ENCODE measurements around the gene TRIM56. TPM values are rescaled to one million over a fixed set of nuclear protein-coding genes. Genes with fewer than 3 reads are reported as not detected.
A peak's percentile ranks its signal among the peaks of the same experiment; 100 is the strongest.

The TRIM56 gene
- total and polyA plus RNA-seq, 2 of the 13 experiments (the other 11 are each of a cell fraction or from before 2014, with no cell fraction given), result 3.2 to 7.1 TPM

DNA sequence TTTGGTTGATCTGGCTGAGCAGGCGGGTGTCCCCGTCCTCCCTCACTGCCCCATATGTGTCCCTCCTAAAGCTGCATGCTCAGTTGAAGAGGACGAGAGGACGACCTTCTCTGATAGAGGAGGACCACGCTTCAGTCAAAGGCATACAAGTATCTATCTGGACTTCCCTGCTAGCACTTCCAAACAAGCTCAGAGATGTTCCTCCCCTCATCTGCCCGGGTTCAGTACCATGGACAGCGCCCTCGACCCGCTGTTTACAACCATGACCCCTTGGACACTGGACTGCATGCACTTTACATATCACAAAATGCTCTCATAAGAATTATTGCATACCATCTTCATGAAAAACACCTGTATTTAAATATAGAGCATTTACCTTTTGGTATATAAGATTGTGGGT is 26.9 kb upstream of the TRIM56 start (continued):
- TF ChIP-seq SAFB2 (CRISPR knock-in tag; IDR thresholded peaks at IDR 0.05; ENCODE audit: borderline replicate concordance, low read depth) (no peak), RFXAP (CRISPR knock-in tag; IDR thresholded peaks at IDR 0.05; ENCODE audit: borderline replicate concordance) (0 out of 2 replicates have a peak, but pooled peaks have one; percentile 31), ZSCAN9 (CRISPR knock-in tag; IDR thresholded peaks at IDR 0.05; ENCODE audit: borderline replicate concordance) (peak; percentile 98), E2F1 (CRISPR knock-in tag; IDR thresholded peaks at IDR 0.05) (peak; percentile 52; the same call in 1 of the 2 replicates), HOXA3 (CRISPR knock-in tag; IDR thresholded peaks at IDR 0.05) (no peak; the same call in 1 of the 2 replicates), HCFC1 (IDR thresholded peaks at IDR 0.05; ENCODE audit: low read depth, low read length) (no peak), KLF6 (CRISPR knock-in tag; IDR thresholded peaks at IDR 0.05) (peak; percentile 96), HOXD1 (CRISPR knock-in tag; IDR thresholded peaks at IDR 0.05) (peak; percentile 70; the same call in 1 of the 2 replicates), ZNF205 (CRISPR knock-in tag; IDR thresholded peaks at IDR 0.05) (no peak), RORA (CRISPR knock-in tag; IDR thresholded peaks at IDR 0.05) (no peak), NPAS2 (CRISPR knock-in tag; IDR thresholded peaks at IDR 0.05; ENCODE audit: borderline replicate concordance) (no peak), ATAD3A (CRISPR knock-in tag; IDR thresholded peaks at IDR 0.05) (0 out of 2 replicates have a peak, but pooled peaks have one; percentile 66), POGZ (CRISPR knock-in tag; IDR thresholded peaks at IDR 0.05) (no peak), ZNF776 (CRISPR knock-in tag; IDR thresholded peaks at IDR 0.05) (no peak), ZNF253 (CRISPR knock-in tag; IDR thresholded peaks at IDR 0.05; ENCODE audit: borderline replicate concordance) (no peak), NAIF1 (CRISPR knock-in tag; IDR thresholded peaks at IDR 0.05; ENCODE audit: borderline replicate concordance) (no peak), ZSCAN31 (CRISPR knock-in tag; IDR thresholded peaks at IDR 0.05; ENCODE audit: low read depth) (no peak), MXI1 (IDR thresholded peaks at IDR 0.05; ENCODE audit: borderline replicate concordance, low read depth, low read length) (peak; percentile 54; the same call in 1 of the 3 replicates), MBNL3 (CRISPR knock-in tag; conservative IDR thresholded peaks at IDR 0.05) (no peak), RARG (CRISPR knock-in tag; IDR thresholded peaks at IDR 0.05; ENCODE audit: low read depth) (no peak), FOXK2 (IDR thresholded peaks at IDR 0.05) (no peak), AFF4 (CRISPR knock-in tag; IDR thresholded peaks at IDR 0.05) (no peak), NR2F2 (IDR thresholded peaks at IDR 0.05; ENCODE audit: borderline replicate concordance, low read depth) (peak; percentile 41; the same call in 1 of the 2 replicates), MYC (CRISPR knock-in tag; IDR thresholded peaks at IDR 0.05; ENCODE audit: borderline replicate concordance) (no peak), SNRNP70 (IDR thresholded peaks at IDR 0.05; ENCODE audit: low read depth, low read length) (no peak), MED13 (CRISPR knock-in tag; IDR thresholded peaks at IDR 0.05) (no peak), SMARCC2 (IDR thresholded peaks at IDR 0.05) (no peak), FOXO1 (CRISPR knock-in tag; IDR thresholded peaks at IDR 0.05) (peak; percentile 92)
- TF ChIP-seq, protein P1, sequence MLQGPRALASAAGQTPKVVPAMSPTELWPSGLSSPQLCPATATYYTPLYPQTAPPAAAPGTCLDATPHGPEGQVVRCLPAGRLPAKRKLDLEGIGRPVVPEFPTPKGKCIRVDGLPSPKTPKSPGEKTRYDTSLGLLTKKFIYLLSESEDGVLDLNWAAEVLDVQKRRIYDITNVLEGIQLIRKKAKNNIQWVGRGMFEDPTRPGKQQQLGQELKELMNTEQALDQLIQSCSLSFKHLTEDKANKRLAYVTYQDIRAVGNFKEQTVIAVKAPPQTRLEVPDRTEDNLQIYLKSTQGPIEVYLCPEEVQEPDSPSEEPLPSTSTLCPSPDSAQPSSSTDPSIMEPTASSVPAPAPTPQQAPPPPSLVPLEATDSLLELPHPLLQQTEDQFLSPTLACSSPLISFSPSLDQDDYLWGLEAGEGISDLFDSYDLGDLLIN (CRISPR knock-in tag; IDR thresholded peaks at IDR 0.05; ENCODE audit: borderline replicate concordance), result peak; percentile 51; the same call in 1 of the 2 replicates
